Measurements from ENCODE around the gene LEKR1. TPM values are rescaled to one million over a fixed set of nuclear protein-coding genes. Genes with fewer than 3 reads are reported as not detected.

Gene LEKR1
- total RNA-seq, 8 experiments from 2014 or later: 0.05 to 3.2 (median 1.2) TPM

DNA sequence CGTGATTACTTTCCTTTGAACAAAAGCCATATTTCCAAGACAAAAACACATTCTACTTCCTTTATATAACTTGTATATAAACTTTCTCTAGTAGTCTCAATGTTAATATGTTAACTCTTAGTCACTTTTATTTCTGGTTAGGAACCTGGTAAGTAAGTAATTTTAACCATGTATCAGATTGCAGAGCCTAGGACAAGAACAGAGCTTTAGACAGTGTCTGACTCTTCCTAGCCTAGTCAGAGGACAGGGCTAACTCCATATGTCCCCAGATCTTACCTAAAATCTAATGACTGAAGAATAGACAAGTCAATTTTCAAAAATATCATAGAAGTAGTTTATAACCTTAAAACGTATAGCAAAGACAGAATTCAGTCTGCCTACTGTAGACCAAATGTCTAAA is 8.3 kb downstream of the LEKR1 start:
- Histone ChIP-seq H3K27ac (no peak overlapping the region), H3K4me1 (replicated peaks in 1 of 2) (peaks cover 0 to 2% of the 10 kb centered on the region in 2 donors), H3K4me3 (no peak overlapping the region)
- 42 to 100% (median 84%) methylated on average over 1 to 2 of the region's 2 CpGs for WGBS, 10 experiments
- ATAC-seq (replicated peaks in 6 of 8): no peak
- in situ Hi-C loops (cut with MboI; ENCODE audit: low pct_unique_long_range_greater_than_20kb in 2 of 9, low sequenced_read_pairs in 9 of 9, unreplicated experiment in 9 of 9): no loop called here

GRCh38 chr3:156834962-156835535 is 8.9 kb downstream of the LEKR1 start:
- Histone ChIP-seq H3K27ac (no peak overlapping the region), H3K4me3 (no peak overlapping the region), H3K4me1 (replicated peaks in 1 of 2) (peaks cover 0 to 2% of the 10 kb centered on the region in 2 donors)
- in situ Hi-C loops (cut with MboI; ENCODE audit: low pct_unique_long_range_greater_than_20kb in 2 of 9, low sequenced_read_pairs in 9 of 9, unreplicated experiment in 9 of 9): no loop called here
- peak in 3 of 8 experiments; percentile 34 to 70 (median 37) for ATAC-seq (replicated peaks in 6 of 8)
- 70 to 96% (median 85%) methylated on average over 2 to 5 of the region's 5 CpGs; no CpG with 5 or more reads in 3 of the 10 experiments for WGBS, 10 experiments

DNA sequence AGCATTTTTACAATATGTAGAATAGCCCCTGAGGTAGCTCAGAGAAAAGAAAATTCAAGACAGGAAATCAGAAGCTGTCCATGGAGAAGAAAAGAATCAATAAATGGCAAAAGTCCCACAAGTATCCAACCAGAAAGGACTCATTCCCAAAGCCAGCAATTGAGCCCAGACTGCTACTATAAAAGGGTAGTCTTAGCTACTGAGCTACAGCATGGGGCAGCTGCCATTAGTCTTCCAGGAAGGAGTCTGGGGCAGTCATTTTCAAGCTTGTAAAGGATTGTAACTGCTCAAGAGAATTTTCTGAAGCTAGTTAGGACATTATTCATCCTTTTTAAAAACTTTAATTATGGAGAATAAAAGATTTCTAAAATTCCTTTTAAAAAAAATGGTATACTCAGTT is 10.5 kb downstream of the LEKR1 start:
- in situ Hi-C loops (cut with MboI; ENCODE audit: low pct_unique_long_range_greater_than_20kb in 2 of 9, low sequenced_read_pairs in 9 of 9, unreplicated experiment in 9 of 9): no loop called here
- no peak for ATAC-seq (replicated peaks in 6 of 8)
- no peak overlapping the region for H3K27ac ChIP-seq

GRCh38 chr3:156837115-156837514 is 11.0 kb downstream of the LEKR1 start:
- Histone ChIP-seq H3K27ac (no peak overlapping the region), H3K4me1 (replicated peaks in 1 of 2) (no peaks in the 10 kb centered on the region), H3K4me3 (no peak overlapping the region)
- ATAC-seq (replicated peaks in 6 of 8): peak in 2 of 8 experiments; percentile 18 to 26
- in situ Hi-C loops (cut with MboI; ENCODE audit: low pct_unique_long_range_greater_than_20kb in 2 of 9, low sequenced_read_pairs in 9 of 9, unreplicated experiment in 9 of 9): no loop called here
- 40 to 100% (median 82%) methylated on average over 1 to 5 of the region's 5 CpGs; no CpG with 5 or more reads in 1 of the 10 experiments for WGBS, 10 experiments

More for the DNA sequence above, 10.5 kb downstream of the LEKR1 start:
- Histone ChIP-seq H3K4me3 (no peak overlapping the region), H3K4me1 (replicated peaks in 1 of 2) (peaks cover 0 to under 1% of the 10 kb centered on the region in 2 donors)

- ATAC-seq (replicated peaks in 6 of 8): no peak
- in situ Hi-C loops (cut with MboI; ENCODE audit: low pct_unique_long_range_greater_than_20kb in 2 of 9, low sequenced_read_pairs in 9 of 9, unreplicated experiment in 9 of 9): no loop called here
Observed at GRCh38 chr3:156838035-156838434, 11.9 kb downstream of the LEKR1 start.

DNA sequence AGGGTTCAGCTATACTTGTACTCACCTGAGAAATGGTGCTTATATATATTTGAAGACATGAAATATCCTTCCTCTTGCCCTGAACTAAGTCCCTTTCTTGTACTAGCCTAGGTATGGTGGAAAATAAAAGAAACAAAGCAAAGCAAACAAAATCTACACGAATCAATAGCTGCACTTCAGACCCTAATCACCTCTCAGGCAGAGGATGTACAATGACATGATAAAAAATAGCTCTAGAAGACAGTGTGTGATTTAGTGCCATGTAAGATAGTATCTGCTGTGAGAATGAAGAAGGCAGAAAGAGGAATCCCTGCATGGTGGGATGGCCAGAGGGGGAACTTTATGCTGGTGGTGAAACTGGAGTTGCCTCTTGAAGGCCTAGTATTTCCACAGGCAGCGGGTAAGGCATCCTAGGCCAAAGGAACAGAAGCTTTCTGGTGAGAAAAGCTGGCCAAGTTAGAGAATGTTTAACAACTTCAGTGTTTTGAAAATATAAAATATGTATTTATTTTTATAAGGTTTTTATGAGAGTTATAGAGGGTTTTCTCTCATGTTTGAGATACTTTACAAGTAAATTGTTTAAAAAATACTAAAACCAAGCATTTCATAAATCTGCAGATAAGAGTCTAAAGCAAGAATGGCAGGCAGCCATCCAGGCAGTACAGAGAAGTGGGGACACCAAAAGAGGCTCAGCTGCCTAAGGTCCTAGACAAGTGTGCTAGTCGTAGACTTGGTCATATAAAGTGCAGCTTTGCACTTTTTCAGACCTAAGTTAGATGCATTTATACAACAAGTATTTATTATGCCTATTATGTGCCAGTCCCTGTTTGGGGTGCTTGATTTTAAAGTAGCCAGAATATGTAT is 14.9 kb downstream of the LEKR1 start:
- in situ Hi-C loops (cut with MboI; ENCODE audit: low pct_unique_long_range_greater_than_20kb in 2 of 9, low sequenced_read_pairs in 9 of 9, unreplicated experiment in 9 of 9): no loop called here
- Histone ChIP-seq H3K4me1 (replicated peaks in 1 of 2) (no peaks in the 10 kb centered on the region), H3K4me3 (no peak overlapping the region), H3K27ac (no peak overlapping the region)
- 60 to 90% (median 76%) methylated on average over 1 to 3 of the region's 3 CpGs for WGBS, 10 experiments
- no peak for ATAC-seq (replicated peaks in 6 of 8)

More at GRCh38 chr3:156838035-156838434, 11.9 kb downstream of the LEKR1 start:
- no peak overlapping the region for H3K27ac ChIP-seq
- WGBS, 10 experiments: 75 to 100% (median 100%) methylated on average over 1 to 3 of the region's 3 CpGs; no CpG with 5 or more reads in 2 of the 10 experiments
- H3K4me1 ChIP-seq (replicated peaks in 1 of 2): no peaks in the 10 kb centered on the region
- H3K4me3 ChIP-seq: no peak overlapping the region

- WGBS, 10 experiments: 60 to 100% (median 100%) methylated on average over 1 to 2 of the region's 2 CpGs; no CpG with 5 or more reads in 1 of the 10 experiments
- ATAC-seq (replicated peaks in 6 of 8): no peak
- no peak overlapping the region for H3K4me3 ChIP-seq
- in situ Hi-C loops (cut with MboI; ENCODE audit: low pct_unique_long_range_greater_than_20kb in 2 of 9, low sequenced_read_pairs in 9 of 9, unreplicated experiment in 9 of 9): no loop called here
- no peaks in the 10 kb centered on the region for H3K4me1 ChIP-seq (replicated peaks in 1 of 2)
- no peak overlapping the region for H3K27ac ChIP-seq
Observed at GRCh38 chr3:156843071-156843808, 17.1 kb downstream of the LEKR1 start.

DNA sequence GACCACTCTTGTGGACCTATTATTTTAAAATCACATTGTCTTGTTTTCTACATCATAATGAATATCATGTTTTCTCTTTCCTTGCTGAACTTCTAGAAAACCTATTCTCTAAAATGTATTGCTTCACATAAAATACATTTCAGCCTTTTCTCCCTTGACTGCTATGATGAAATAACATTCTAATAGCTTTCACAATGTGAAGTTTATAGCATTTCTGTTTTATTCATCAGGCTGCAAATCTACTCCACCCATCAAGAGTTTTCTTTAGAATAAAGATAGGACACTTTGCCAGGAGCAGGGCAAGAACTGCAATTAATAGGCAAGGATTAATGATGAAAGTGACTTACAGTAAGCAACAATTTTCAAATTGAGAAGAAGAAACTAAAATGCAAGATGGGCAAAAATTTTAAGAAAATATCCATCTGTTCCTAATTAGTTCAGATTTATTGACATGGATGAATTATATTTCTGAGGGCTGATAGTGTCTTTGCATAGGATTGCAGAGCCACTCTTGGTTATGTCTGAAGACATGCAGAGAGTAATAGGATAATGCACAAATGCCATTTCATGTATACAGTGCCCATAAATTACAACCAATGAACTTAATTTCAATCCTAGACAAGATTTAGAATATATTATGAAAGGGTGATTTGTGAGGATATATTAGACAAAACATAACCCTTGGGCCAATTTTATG is 21.7 kb downstream of the LEKR1 start:
- in situ Hi-C loops (cut with MboI; ENCODE audit: low pct_unique_long_range_greater_than_20kb in 2 of 9, low sequenced_read_pairs in 9 of 9, unreplicated experiment in 9 of 9): no loop called here
- no peak overlapping the region for H3K27ac ChIP-seq
- no peaks in the 10 kb centered on the region for H3K4me1 ChIP-seq (replicated peaks in 1 of 2)
- H3K4me3 ChIP-seq: no peak overlapping the region
- peak in 3 of 8 experiments; percentile 50 to 91 (median 72) for ATAC-seq (replicated peaks in 6 of 8)

- H3K27ac ChIP-seq: no peak overlapping the region
- ATAC-seq (replicated peaks in 6 of 8): no peak
- in situ Hi-C loops (cut with MboI; ENCODE audit: low pct_unique_long_range_greater_than_20kb in 2 of 9, low sequenced_read_pairs in 9 of 9, unreplicated experiment in 9 of 9): no loop called here
- WGBS, 10 experiments: 31 to 96% (median 70%) methylated on average over 2 to 4 of the region's 4 CpGs; no CpG with 5 or more reads in 2 of the 10 experiments
- no peak overlapping the region for H3K4me3 ChIP-seq
- H3K4me1 ChIP-seq (replicated peaks in 1 of 2): no peaks in the 10 kb centered on the region
Observed at GRCh38 chr3:156859578-156859977, 33.4 kb downstream of the LEKR1 start.

DNA sequence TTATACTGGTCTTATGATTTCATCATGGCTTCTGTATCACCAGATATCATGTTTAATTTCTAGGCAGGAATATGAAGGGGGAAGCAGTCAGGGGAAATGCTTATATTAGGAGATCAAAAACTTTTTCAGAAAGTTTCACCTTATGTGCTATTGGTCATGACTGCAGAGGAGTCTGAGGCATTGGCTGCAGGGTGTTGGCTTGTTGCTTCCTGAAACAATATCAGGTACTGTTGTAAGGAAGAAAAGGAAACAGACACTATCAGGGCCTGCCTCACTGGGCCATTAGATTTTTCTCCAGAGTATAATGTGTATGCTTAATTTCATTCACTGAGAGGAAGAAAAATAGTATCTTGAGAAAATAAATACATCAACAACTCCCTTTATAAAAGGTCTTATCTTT is 34.7 kb downstream of the LEKR1 start:
- Histone ChIP-seq H3K4me1 (replicated peaks in 1 of 2) (no peaks in the 10 kb centered on the region), H3K4me3 (no peak overlapping the region), H3K27ac (no peak overlapping the region)
- in situ Hi-C loops (cut with MboI; ENCODE audit: low pct_unique_long_range_greater_than_20kb in 2 of 9, low sequenced_read_pairs in 9 of 9, unreplicated experiment in 9 of 9): no loop called here
- no peak for ATAC-seq (replicated peaks in 6 of 8)

DNA sequence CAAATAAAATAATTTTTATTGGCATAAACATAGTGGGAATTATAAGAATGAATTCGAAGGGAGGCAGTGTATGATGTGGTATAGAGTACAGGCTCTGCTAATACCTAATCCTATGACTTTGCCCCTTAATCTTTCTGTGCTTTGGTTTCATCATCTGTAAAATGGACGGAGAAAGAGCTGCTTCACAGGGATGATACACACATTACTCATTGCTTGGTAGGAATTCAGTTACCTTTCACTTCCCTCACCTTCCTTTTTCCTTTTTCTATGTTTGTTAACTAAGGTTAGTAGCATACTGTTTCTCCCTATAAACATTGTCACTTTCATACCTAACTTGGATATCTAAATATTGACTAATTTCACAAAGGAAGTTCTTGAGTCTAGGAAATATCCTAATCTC is 36.2 kb downstream of the LEKR1 start:
- ATAC-seq (replicated peaks in 6 of 8): no peak
- WGBS, 10 experiments: 40 to 96% (median 78%) methylated on average over 1 to 2 of the region's 2 CpGs
- in situ Hi-C loops (cut with MboI; ENCODE audit: low pct_unique_long_range_greater_than_20kb in 2 of 9, low sequenced_read_pairs in 9 of 9, unreplicated experiment in 9 of 9): no loop called here

DNA sequence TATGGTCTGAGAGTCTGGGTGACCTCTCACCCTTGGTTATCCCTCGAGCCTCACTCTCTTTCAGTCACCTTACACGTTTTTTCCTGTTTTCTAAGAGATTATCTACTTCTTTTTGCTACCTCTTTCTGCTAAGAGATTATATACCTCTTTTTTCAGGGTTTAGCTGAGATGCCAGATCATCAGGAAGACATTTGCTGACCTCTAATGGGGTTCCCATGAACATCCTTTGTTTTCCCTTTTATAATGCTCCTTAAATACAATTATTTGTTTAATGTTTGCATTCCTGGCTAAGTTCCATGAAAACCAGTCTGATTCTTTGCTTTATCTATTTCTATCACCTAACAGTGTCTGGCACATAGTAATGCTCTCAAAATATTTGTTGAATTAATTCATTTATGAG is 39.6 kb downstream of the LEKR1 start:
- WGBS, 10 experiments: 23 to 90% (median 75%) methylated on average over 1 to 2 of the region's 2 CpGs; no CpG with 5 or more reads in 1 of the 10 experiments
- in situ Hi-C loops (cut with MboI; ENCODE audit: low pct_unique_long_range_greater_than_20kb in 2 of 9, low sequenced_read_pairs in 9 of 9, unreplicated experiment in 9 of 9): no loop called here
- ATAC-seq (replicated peaks in 6 of 8): no peak
- Histone ChIP-seq H3K4me3 (no peak overlapping the region), H3K4me1 (replicated peaks in 1 of 2) (no peaks in the 10 kb centered on the region), H3K27ac (no peak overlapping the region)

More for the DNA sequence above, 36.2 kb downstream of the LEKR1 start:
- no peak overlapping the region for H3K4me3 ChIP-seq
- no peak overlapping the region for H3K27ac ChIP-seq
- no peaks in the 10 kb centered on the region for H3K4me1 ChIP-seq (replicated peaks in 1 of 2)

DNA sequence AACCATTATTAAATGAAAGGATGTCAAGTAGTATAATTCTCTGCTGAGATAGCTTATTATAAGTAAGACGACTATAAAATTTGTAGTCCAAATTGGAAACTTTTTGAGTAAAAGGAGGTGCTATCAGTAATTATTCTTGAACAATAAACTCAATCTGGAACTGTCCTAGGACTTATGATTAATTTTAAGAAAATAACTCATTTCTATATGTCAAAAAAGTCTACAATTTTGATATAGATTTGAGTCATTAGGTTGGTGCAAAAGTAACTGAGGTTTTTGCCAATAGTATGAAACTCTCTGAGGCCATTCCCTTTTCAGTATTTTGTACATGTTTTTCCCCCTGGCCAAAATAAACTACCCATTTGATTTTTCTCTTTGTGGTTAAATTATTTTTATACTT is 41.0 kb downstream of the LEKR1 start:
- Histone ChIP-seq H3K27ac (no peak overlapping the region), H3K4me3 (no peak overlapping the region), H3K4me1 (replicated peaks in 1 of 2) (no peaks in the 10 kb centered on the region)
- in situ Hi-C loops (cut with MboI; ENCODE audit: low pct_unique_long_range_greater_than_20kb in 2 of 9, low sequenced_read_pairs in 9 of 9, unreplicated experiment in 9 of 9): no loop called here
- WGBS, 10 experiments: 0 to 100% (median 74%) methylated on average over 1 of the region's 1 CpG; no CpG with 5 or more reads in 2 of the 10 experiments
- no peak for ATAC-seq (replicated peaks in 6 of 8)
